ENCODE measurements around the gene LAMTOR4. TPM values are rescaled to one million over a fixed set of nuclear protein-coding genes. Genes with fewer than 3 reads are reported as not detected.
"Not testable (repeated sequence)": the region's sequence is repeated elsewhere in the genome, so short reads cannot be mapped to it uniquely, and the experiment has no call there.

Gene LAMTOR4
- total RNA-seq, 4 donors from 2014 or later: 117 to 184 (median 152) TPM

DNA sequence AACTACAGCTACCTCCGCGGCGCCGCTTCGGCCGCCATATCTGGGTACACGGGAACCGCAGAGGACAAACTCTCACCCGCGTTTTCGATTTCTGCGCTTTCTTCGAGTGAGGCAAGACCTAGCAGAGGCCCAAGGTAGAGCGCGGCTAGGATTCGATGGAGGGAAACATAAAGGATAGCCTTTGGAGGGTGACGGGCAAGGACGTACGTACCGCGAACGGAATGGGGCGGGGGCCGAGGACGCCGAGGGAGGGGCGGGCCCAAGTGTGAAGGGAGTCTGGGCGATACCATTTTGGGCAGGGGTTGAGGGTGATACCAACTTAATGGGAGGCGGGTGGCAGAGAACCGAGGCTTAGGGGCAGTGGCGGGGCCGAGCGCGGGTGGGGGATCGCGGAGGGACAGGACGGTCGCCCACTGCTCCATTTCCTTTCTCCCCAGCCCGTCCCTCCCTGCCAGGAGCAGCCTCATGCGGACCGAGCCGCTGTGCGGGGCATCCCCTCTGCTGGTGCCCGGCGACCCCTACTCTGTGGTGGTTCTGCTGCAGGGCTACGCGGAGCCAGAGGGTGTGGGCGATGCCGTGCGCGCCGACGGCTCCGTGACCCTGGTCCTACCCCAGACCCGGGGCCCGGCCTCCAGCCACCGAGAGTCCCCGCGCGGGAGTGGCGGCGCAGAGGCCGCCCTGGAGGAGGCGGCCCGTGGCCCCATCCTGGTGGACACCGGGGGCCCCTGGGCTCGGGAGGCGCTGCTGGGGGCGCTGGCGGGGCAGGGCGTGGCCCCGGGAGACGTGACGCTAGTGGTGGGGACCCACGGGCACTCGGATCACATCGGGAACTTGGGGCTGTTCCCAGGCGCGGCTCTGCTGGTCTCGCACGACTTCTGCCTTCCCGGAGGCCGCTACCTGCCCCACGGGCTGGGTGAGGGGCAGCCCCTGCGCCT, 21.5 kb upstream of the LAMTOR4 start, which contains the start of gene MBLAC1:
Gene MBLAC1, plus strand, starts transcription at position 37 of the 935 bp plus-strand sequence. Its CDS starts 429 bp downstream, at position 466.
- Histone ChIP-seq H3K27ac (replicated peaks in 1 of 4) (peak within 1 kb of the TSS; percentile 92 to 97 (median 96)), H3K36me3 (peaks cover 0 to 28% (median 12%) of the 10 kb centered on the region in 4 donors), H3K4me1 (peaks cover 24 to 47% (median 39%) of the 10 kb centered on the region in 4 donors), H3K27me3 (no peaks in the 10 kb centered on the region), H3K9me3 (no peaks in the 10 kb centered on the region), H3K4me3 (peak within 1 kb of the TSS; percentile 78 to 99 (median 95))
- intact Hi-C loops (cut with DNase I): loop anchor here (1.0 to 5.0 kb wide), 4 partner anchors 21 to 135 kb away; partner anchors contain the start of genes AP4M1, LAMTOR4, MCM7 and ZNF3
- 0% methylated on average over 35 of the region's 85 CpGs for WGBS
- TF ChIP-seq EP300 (IDR thresholded peaks at IDR 0.05) (no peak), POLR2AphosphoS5 (IDR thresholded peaks at IDR 0.05) (peak; percentile 66 to 84), POLR2A (IDR thresholded peaks at IDR 0.05; ENCODE audit: low read depth) (no peak)
- TF ChIP-seq, protein P1, sequence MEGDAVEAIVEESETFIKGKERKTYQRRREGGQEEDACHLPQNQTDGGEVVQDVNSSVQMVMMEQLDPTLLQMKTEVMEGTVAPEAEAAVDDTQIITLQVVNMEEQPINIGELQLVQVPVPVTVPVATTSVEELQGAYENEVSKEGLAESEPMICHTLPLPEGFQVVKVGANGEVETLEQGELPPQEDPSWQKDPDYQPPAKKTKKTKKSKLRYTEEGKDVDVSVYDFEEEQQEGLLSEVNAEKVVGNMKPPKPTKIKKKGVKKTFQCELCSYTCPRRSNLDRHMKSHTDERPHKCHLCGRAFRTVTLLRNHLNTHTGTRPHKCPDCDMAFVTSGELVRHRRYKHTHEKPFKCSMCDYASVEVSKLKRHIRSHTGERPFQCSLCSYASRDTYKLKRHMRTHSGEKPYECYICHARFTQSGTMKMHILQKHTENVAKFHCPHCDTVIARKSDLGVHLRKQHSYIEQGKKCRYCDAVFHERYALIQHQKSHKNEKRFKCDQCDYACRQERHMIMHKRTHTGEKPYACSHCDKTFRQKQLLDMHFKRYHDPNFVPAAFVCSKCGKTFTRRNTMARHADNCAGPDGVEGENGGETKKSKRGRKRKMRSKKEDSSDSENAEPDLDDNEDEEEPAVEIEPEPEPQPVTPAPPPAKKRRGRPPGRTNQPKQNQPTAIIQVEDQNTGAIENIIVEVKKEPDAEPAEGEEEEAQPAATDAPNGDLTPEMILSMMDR (IDR thresholded peaks at IDR 0.05): peak in 1 of 3 experiments; percentile 16
- peak; percentile 97 for DNase-seq (ENCODE audit: extremely low spot score)

- no peak for DNase-seq (ENCODE audit: extremely low spot score)
- Histone ChIP-seq H3K36me3 (peaks cover 0 to 20% (median 9%) of the 10 kb centered on the region in 4 donors), H3K4me3 (peak overlapping the region; percentile 78 to 99 (median 95)), H3K27ac (replicated peaks in 1 of 4) (peak overlapping the region; percentile 92 to 97 (median 96)), H3K4me1 (peaks cover 24 to 50% (median 37%) of the 10 kb centered on the region in 4 donors), H3K9me3 (no peaks in the 10 kb centered on the region), H3K27me3 (no peaks in the 10 kb centered on the region)
- TF ChIP-seq POLR2AphosphoS5 (IDR thresholded peaks at IDR 0.05): no peak
- TF ChIP-seq EP300 (IDR thresholded peaks at IDR 0.05): no peak
- TF ChIP-seq, protein P1 (IDR thresholded peaks at IDR 0.05): no peak
- no peak for TF ChIP-seq POLR2A (IDR thresholded peaks at IDR 0.05; ENCODE audit: low read depth)
- WGBS: 2% methylated on average over 28 of the region's 37 CpGs
- intact Hi-C loops (cut with DNase I): loop anchor here (1.0 to 5.0 kb wide), 4 partner anchors 20 to 136 kb away; partner anchors contain the start of genes AP4M1, LAMTOR4, MCM7 and ZNF3
Observed at GRCh38 chr7:100127866-100128636, 20.7 kb upstream of the LAMTOR4 start.

- H3K4me1 ChIP-seq: peaks cover 24 to 51% (median 37%) of the 10 kb centered on the region in 4 donors
- H3K9me3 ChIP-seq: no peaks in the 10 kb centered on the region
- peaks cover 0 to 14% (median 7%) of the 10 kb centered on the region in 4 donors for H3K36me3 ChIP-seq
- H3K27me3 ChIP-seq: no peaks in the 10 kb centered on the region
- no peak for DNase-seq (ENCODE audit: extremely low spot score)
- no peak overlapping the region for H3K4me3 ChIP-seq
- intact Hi-C loops (cut with DNase I): loop anchor here (5.0 kb wide), 2 partner anchors 46 to 136 kb away; partner anchors contain the start of gene ZNF3
- peak overlapping the region in 3 of 4 donors; percentile 94 to 97 (median 97) for H3K27ac ChIP-seq (replicated peaks in 1 of 4)
- TF ChIP-seq POLR2AphosphoS5 (IDR thresholded peaks at IDR 0.05): no peak
- TF ChIP-seq POLR2A (IDR thresholded peaks at IDR 0.05; ENCODE audit: low read depth): no peak
- TF ChIP-seq EP300 (IDR thresholded peaks at IDR 0.05): no peak
- TF ChIP-seq, protein P1 (IDR thresholded peaks at IDR 0.05): no peak
- WGBS: 44% methylated on average over 1 of the region's 1 CpG
Observed at GRCh38 chr7:100128637-100128963, 20.1 kb upstream of the LAMTOR4 start.

- not testable (repeated sequence) for DNase-seq (ENCODE audit: extremely low spot score); H3K27ac ChIP-seq (replicated peaks in 1 of 4); H3K36me3 ChIP-seq; H3K9me3 ChIP-seq; H3K27me3 ChIP-seq; H3K4me3 ChIP-seq
- intact Hi-C loops (cut with DNase I): loop anchor here (5.0 kb wide), 1 partner anchor 87 kb away; the partner anchor contains the start of gene PVRIG
- 92% methylated on average over 1 of the region's 1 CpG for WGBS
- peaks cover 24 to 44% (median 36%) of the 10 kb centered on the region in 4 donors for H3K4me1 ChIP-seq
Observed at GRCh38 chr7:100130220-100130607, 18.5 kb upstream of the LAMTOR4 start.

Measured in esophagus muscularis mucosa (tissue), 4 donors.